GM19023 (cell line): ENCODE data around the gene HERC5.
A peak's percentile ranks its signal among the peaks of the same experiment; 100 is the strongest.
"Not testable (repeated sequence)": the region's sequence is repeated elsewhere in the genome, so short reads cannot be mapped to it uniquely, and the experiment has no call there.

Experiments used
- ATAC-seq: cut with Tn5 transposase; IDR thresholded peaks from one replicate; pipeline ENCODE4 v1.9.1; 2021; ENCODE audit warnings: mild to moderate bottlenecking, moderate library complexity; ENCODE audit not compliant: unreplicated experiment

HERC5 gene

DNA sequence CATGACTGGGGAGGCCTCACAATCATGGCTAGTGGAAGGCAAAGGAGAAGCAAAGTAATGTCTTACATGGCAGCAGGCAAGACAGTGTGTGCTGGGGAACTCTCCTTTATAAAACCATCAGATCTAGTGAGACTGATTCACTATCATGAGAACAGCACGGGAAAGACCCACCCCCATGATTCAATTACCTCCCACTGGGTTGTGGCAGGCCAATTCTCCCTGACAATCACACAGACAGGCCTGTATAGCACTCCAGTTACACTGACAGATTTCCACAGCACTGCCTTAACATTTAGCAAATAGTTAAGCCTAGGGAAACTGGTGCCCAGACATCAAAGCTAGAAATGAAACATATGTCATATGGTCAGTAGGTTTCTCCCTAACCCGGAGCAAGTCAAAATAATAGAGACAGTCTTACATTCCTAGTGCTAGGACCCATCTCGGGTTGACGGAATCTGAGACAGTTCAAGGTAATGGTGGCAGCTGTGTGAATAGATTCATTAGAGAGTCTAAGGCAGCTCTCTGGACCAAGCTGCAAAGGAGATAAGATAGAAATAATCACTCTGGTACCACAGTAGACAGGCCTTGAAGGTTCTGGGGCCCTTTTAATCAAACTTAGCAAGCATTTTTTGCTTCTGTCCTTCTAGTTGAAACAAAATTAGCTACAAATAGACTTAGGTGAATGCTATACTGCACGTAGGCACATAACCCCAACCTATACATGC lies 9.4 kb upstream of the HERC5 start:
- ATAC-seq: no peak

DNA sequence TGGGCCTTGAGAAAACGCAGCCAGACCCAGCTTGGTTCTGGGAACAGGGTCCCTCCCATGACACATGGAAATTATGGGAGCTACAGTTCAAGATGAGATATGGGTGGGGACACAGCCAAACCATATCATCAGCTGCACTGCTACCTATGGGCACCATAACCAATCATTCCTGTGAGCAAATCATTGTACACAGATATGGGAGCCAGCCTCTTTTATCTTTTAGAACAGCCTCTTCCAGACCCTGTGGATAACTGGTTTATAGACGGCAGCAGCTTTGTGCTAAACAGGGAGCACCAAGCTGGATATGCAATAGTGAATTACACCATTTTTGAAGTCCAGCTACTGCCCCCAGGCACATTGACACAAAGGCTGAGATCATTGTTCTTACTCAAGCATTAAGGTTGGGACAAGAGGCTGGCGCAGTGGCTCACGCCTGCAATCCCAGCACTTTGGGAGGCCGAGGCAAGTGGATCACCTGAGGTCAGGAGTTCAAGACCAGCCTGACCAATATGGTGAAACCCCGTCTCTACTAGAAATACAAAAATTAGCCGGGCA lies 8.6 kb upstream of the HERC5 start:
- not testable (repeated sequence) for ATAC-seq

DNA sequence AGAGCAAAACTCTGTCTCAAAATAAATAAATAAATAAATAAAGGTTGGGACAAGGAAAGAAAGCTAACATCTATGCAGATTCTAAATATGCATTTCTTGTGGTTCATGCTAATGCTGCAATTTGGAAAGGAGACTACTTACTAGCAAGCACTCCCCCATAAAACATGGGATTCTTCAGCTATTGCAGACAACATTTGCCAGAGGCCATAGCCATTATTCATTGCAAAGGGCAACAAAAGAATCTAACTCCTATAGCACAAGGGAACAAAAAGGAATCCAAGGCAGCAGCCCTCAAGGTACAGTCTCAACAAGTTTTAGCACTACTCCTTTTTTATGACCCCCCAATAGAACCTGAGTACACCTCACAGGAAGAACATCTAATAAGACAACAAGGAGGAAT lies 8.0 kb upstream of the HERC5 start:
- ATAC-seq: no peak

DNA sequence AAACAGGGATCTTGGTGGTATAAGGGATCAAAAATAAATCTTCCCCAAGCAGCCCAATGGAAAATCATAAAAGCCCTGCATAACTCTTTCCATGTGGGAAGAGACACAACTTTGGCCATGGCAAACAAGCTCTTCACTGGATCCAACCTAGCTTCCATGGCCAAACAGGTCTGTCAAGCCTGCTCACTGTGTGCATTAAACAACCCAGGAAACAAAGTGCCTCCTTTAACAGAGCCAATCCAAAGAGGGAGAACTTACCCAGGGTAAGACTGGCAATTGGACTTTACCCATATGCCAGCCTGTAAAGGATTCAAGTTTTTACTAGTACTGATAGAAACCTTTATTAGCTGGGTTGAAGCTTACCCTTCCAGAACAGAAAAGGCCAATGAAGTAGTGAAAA lies 7.6 kb upstream of the HERC5 start:
- no peak for ATAC-seq

DNA sequence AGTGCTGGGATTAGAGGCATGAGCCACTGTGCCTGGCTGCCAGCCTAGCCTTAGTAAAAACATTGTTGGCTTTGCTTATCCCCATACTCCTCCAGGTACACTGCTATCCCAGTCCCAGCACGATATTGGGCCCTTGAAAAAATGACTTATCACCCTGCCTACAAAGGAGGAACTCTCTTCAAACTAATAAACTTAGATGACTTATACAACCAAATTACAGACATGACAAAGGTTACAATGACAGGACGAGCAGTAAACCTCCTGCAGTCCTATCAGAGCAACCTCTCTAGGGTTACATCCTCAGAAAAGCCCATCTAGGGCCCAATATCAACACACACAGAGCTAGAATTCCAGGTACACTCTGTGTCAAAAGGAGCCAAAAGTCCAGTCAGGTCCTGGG lies 5.7 kb upstream of the HERC5 start:
- no peak for ATAC-seq

DNA sequence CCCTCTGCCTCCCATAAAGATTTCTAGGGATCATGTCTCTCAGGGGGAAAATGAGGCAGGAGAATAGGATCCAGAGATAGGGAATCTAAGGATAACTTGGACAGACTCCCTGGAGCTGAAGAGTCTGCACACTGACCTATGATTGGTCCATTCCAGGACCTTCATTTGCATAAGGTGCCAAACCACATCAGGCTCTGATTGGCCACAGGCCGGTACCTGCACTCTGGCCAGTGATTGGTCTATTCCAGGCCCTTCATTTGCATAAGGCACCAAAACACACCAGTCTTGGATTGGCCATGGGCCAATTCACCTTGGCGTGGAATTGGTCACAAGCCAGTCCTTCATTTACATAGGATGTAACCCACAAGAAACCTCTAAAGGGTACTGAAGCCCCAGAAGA lies 4.0 kb upstream of the HERC5 start:
- no peak for ATAC-seq

DNA sequence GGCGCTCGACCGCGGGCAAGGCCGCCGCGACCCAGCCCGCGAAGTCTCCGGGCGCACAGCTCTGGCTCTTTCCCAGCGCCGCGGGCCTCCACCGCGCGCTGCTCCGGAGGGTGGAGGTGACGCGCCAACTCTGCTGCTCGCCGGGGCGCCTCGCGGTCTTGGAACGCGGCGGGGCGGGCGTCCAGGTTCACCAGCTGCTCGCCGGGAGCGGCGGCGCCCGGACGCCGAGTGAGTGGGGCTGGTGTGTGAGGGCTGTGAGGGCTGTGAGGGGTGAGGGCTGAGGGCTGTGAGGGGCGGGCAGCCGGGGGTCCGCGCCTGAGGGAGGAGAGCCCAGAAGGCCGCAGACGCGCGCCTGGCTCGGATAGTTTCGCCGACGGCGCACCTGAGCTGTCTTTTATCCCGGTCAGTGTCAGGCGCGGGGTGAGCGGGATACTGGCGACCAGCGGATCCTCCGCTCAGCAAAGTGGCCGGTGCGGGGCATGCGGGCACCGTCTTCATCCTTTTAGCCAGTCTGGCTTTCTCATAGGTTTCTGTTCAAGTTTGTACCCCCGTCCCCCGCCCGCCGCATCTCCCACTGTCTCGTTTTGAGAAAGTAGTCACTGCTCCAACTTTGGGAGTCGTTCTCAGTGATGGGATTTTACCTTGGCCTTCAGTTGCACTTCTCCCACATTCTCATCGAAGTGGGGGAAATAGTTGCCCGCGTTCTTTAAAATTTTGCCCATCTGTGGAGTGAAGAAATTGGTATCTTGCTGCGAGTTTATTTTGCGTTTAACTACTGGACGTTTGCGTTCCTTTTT lies 586 bp downstream of the HERC5 start:
- ATAC-seq: peak; percentile 43

DNA sequence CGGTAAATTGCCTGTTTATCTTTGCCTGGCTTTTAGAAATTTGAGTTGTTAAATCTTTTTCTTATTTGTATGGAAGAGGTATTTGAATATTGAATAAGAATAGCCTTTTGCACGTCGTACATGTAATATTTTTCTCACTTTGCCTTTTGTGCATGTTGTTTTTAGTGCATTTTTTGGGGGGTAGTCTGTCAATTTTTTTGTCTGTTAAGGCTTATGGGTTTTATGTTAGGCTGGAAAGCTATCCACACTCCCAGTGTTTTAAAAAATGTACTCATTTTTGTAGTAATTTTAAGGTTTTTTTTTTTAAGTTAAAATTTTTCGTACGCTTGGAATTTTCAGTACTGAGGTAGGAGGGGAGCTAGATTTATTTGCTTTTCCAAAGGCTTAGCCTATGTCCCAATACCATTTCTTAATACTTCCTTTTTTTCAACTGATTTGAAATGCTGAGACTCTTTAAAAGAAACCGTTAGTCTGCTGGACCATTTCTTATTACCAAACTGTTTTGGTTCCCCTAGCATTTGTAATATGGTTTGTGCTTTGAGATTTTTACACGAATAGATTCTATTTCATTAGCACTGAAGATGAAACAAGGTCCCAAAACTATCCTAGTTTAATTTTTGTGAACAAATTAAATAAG lies 1.3 kb downstream of the HERC5 start:
- ATAC-seq: no peak

GRCh38 chr4:88465653-88466192 lies 8.8 kb downstream of the HERC5 start:
- no peak for ATAC-seq

GRCh38 chr4:88467392-88467791 lies 10.5 kb downstream of the HERC5 start:
- ATAC-seq: no peak

DNA sequence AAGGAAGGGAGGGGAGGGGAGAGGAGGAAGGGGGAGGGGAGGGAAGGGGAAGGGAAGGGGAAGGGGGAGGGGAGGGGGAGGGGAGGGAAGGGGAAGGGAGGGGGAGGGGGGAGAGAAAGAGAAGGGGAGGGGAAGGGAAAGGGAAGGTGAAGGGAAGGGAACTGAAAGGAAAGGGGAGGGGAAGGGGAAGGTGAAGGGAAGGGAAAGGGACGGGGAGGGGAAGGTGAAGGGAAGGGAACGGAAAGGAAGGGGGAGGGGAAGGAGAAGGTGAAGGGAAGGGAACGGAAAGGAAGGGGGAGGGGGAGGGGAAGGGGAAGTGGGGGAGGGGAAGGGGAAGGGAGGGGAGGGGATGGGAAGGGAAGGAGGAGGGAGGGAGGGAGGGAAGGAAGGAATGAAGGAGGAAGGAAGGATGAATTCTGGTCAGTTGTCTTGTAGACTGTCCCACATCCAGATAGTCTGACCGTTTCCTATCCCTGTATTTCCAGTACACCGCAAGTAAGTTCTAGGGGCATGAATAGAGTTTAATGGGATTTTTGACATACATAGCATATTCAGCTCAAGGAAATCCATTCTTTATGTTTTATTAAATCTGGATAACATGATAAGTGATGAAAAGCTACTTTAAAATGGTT lies 20.4 kb downstream of the HERC5 start:
- ATAC-seq: no peak

- ATAC-seq: no peak
These were observed 21.3 kb downstream of the HERC5 start for GRCh38 chr4:88478247-88478646.

DNA sequence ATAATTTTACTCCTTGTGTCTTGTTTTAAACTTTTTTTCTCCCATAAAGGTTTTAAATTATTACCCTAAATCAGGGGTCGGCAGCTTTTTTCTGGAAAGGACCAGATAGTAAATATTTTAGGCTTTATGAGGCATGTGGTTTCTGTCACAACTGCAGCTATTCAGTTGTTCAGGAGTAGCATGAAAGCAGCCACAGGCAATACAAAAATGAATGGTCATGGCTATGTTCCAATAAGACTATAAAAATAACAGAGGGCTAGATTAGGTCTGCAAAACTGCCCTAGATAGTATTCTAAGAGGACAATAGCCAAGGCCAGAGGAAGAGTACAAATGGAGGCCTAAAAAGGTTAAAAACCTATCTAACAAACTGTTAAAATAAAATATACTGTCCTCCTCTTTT lies 24.6 kb downstream of the HERC5 start:
- no peak for ATAC-seq

DNA sequence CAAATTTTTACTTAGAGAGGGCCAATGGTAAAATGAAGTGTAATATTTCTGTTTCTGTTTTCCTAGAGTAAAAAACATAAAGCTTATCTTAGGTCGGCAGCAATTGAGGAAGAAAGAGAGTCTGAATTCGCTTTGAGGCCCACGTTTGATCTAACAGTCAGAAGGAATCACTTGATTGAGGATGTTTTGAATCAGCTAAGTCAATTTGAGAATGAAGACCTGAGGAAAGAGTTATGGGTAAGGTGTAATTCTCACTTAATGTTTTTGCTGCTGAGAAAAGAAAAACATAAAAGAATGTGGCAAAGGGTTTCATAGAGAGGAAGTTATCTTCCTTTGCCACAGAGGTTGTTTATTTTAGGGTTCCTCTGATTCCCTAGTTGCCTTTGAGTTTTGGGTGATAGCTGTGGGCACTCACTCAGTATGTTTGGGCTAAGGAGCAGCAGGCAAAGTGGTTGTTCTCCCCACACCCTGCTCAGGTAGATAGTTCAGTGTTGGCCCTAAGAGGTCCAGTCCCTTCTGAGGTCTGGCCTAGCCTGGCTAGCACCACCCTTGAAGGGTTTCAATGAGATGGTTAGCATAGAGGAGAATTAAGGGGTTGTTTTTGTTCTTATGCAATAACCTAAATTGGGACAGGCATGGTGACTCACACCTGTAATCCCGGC lies 32.3 kb downstream of the HERC5 start:
- ATAC-seq: no peak

GRCh38 chr4:88497859-88498409 lies 41.0 kb downstream of the HERC5 start:
- ATAC-seq: no peak

- ATAC-seq: no peak
These were observed 46.4 kb downstream of the HERC5 start for GRCh38 chr4:88503344-88503743.

DNA sequence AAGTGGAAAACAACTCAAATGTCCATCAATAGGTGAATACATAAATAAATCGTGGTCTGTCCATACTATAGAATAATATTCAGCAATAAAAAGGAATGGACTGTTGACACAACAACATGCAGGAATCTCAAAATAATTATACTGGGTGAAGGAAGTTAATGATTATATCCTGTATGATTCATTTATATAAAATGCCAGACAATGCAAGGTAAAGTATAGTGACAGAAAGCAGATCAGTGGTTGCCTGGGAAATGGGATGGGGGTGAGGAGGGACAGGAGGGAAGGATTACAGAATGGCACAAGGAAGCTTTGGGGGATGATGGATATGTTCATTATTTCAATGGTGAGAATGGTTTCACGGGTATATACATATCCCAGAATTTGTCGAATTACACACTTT lies 54.3 kb downstream of the HERC5 start:
- ATAC-seq: no peak

DNA sequence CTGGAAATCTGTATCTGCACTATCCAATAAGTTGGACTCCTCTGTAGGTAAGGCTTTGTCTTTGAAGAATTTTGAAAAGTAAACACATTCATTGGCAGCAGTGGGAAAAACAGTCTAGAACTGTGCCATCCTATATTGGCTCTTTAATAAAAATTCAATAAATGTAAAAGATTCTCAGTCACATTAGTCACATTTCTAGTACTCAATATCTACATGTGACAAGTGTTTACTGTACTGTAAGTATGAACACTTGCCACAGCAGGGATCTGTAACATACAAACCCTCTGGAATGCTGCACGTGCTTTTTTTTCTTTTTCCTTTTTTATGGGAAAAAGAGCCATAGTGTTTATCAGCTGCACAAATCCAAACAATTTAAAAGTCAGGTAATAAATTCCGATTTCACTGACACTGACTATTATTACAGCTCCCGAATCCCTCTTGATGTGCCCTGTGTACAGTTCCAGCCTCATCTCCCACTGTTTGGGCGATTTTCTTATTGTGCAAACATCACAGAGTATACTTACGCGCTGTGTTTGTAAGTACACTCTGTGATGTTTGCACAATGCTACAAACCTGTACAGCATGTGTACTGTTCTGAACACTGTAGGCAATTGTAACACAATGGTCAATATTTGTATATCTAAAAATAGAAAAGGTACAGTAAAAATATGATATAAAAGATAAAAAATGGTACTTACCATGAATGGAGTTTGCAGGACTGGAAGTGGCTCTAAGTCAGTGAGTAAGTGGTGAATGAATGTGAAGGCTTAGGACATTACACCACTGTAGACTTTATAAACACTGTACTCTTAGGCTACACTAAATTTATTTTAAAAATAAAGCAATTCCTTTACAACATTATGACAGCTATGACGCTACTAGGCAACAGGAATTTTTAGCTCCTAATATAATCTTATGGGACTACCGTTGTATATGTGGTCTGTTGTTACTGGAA lies 57.9 kb downstream of the HERC5 start:
- ATAC-seq: no peak

DNA sequence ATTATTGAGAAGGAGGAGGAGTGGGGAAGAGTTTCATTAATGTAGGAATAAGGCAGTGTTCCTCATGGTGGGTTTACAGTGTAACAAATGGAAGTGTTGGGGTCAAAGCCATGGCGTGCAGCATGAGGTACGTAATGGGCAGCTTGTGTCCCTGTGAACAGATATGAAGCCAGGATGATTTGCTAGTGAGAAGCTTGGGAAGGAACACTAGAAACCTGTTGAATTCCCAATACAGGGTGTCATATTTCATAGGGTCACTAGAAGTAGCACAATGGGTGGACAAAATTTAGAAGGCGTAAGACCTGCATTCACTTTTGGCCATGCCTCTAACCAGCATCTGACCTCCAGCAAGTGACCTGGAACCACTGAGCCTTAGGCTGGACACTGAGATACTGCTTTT lies 59.8 kb downstream of the HERC5 start:
- ATAC-seq: no peak
